Stomach smooth muscle (tissue), 2 donors: Measurements from ENCODE around the gene CFAP97D2.

Experiments used
- H3K27ac ChIP-seq: one replicate; pipeline ENCODE4 v1.7.0; 2013; ENCODE audit warnings: mild to moderate bottlenecking, low read length, inconsistent platforms
- H3K27me3 ChIP-seq, 2 donors: one replicate each; pipeline ENCODE4 v1.7.0; 2013; ENCODE audit warnings: low read length in 2 of 2; ENCODE audit not compliant: insufficient read depth in 2 of 2, control insufficient read depth in 1 of 2
- H3K36me3 ChIP-seq, 2 donors: one replicate each; pipeline ENCODE4 v1.7.0; 2013; ENCODE audit warnings: low read length in 2 of 2; ENCODE audit not compliant: control insufficient read depth in 2 of 2, insufficient read depth in 2 of 2
- H3K4me1 ChIP-seq: one replicate; pipeline ENCODE4 v1.7.0; 2013; ENCODE audit warnings: low read length; ENCODE audit not compliant: control insufficient read depth, insufficient read depth
- H3K4me3 ChIP-seq, 2 donors: one replicate each; pipeline ENCODE4 v1.7.0; 2013; ENCODE audit warnings: low read length in 2 of 2
- H3K9ac ChIP-seq, 2 donors: one replicate each; pipeline ENCODE4 v1.7.0; 2013; ENCODE audit warnings: low read length in 2 of 2, mild to moderate bottlenecking in 1 of 2
- H3K9me3 ChIP-seq, 2 donors: one replicate each; pipeline ENCODE4 v1.7.0; 2013; ENCODE audit warnings: low read length in 2 of 2; ENCODE audit not compliant: control insufficient read depth in 2 of 2
- donor health status: healthy.
- donor health status: Pancreatic carcinoma.

CFAP97D2 gene

GRCh38 chr13:114202581-114202980, 23.5 kb downstream of the CFAP97D2 start:
- no peaks in the 10 kb centered on the region for H3K9me3 ChIP-seq
- no peak overlapping the region for H3K27ac ChIP-seq
- H3K4me1 ChIP-seq, result no peaks in the 10 kb centered on the region
- no peak overlapping the region for H3K4me3 ChIP-seq
- no peak overlapping the region for H3K9ac ChIP-seq
- H3K36me3 ChIP-seq, result no peaks in the 10 kb centered on the region
- H3K27me3 ChIP-seq, result peaks cover 16 to 18% of the 10 kb centered on the region in 2 donors

- no peak overlapping the region for H3K27ac ChIP-seq
- no peak overlapping the region for H3K4me3 ChIP-seq
- H3K9me3 ChIP-seq, result no peaks in the 10 kb centered on the region
- H3K36me3 ChIP-seq, result no peaks in the 10 kb centered on the region
- no peaks in the 10 kb centered on the region for H3K4me1 ChIP-seq
- no peak overlapping the region for H3K9ac ChIP-seq
- peaks cover 13 to 17% of the 10 kb centered on the region in 2 donors for H3K27me3 ChIP-seq
Observed at GRCh38 chr13:114203536-114203935, 24.5 kb downstream of the CFAP97D2 start.

DNA sequence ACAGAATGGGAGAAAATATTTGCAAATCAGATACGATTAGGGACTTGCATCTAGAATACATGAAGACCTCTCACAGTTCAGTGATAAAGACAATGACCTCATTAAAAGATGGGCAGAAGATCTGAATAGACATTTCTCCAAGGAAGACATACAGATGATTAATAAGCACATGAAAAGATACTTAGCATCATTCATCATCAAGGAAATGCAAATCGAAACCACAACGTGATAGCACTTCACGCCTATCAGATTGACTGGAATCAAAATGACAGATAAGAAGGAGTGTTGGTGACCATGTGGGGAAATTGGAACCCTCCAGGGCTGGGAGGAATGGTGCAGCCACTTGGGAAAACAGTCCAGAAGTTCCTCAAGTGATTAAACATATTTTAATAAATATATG, 25.8 kb downstream of the CFAP97D2 start:
- Histone ChIP-seq H3K27ac (no peak overlapping the region), H3K36me3 (no peaks in the 10 kb centered on the region), H3K9me3 (no peaks in the 10 kb centered on the region), H3K27me3 (peaks cover 10 to 17% of the 10 kb centered on the region in 2 donors), H3K9ac (no peak overlapping the region), H3K4me1 (no peaks in the 10 kb centered on the region), H3K4me3 (no peak overlapping the region)

- H3K4me3 ChIP-seq, result no peak overlapping the region
- H3K9ac ChIP-seq, result no peak overlapping the region
- H3K36me3 ChIP-seq, result no peaks in the 10 kb centered on the region
- no peaks in the 10 kb centered on the region for H3K27me3 ChIP-seq
- H3K4me1 ChIP-seq, result no peaks in the 10 kb centered on the region
- no peak overlapping the region for H3K27ac ChIP-seq
- no peaks in the 10 kb centered on the region for H3K9me3 ChIP-seq
Observed at GRCh38 chr13:114208134-114208533, 29.1 kb downstream of the CFAP97D2 start.

GRCh38 chr13:114211446-114212157, 32.5 kb downstream of the CFAP97D2 start:
- peaks cover 0 to 2% of the 10 kb centered on the region in 2 donors for H3K27me3 ChIP-seq

GRCh38 chr13:114212158-114212495, 33.1 kb downstream of the CFAP97D2 start:
- no peaks in the 10 kb centered on the region for H3K36me3 ChIP-seq
- no peaks in the 10 kb centered on the region for H3K9me3 ChIP-seq
- H3K4me1 ChIP-seq, result no peaks in the 10 kb centered on the region
- H3K27ac ChIP-seq, result no peak overlapping the region
- H3K27me3 ChIP-seq, result peaks cover 0 to 2% of the 10 kb centered on the region in 2 donors
- no peak overlapping the region for H3K4me3 ChIP-seq
- H3K9ac ChIP-seq, result no peak overlapping the region

More at GRCh38 chr13:114211446-114212157, 32.5 kb downstream of the CFAP97D2 start:
- no peaks in the 10 kb centered on the region for H3K4me1 ChIP-seq
- H3K4me3 ChIP-seq, result no peak overlapping the region
- H3K27ac ChIP-seq, result no peak overlapping the region
- H3K36me3 ChIP-seq, result no peaks in the 10 kb centered on the region
- H3K9me3 ChIP-seq, result no peaks in the 10 kb centered on the region
- no peak overlapping the region for H3K9ac ChIP-seq

- no peak overlapping the region for H3K9ac ChIP-seq
- no peaks in the 10 kb centered on the region for H3K36me3 ChIP-seq
- no peak overlapping the region for H3K4me3 ChIP-seq
- H3K4me1 ChIP-seq, result no peaks in the 10 kb centered on the region
- no peak overlapping the region for H3K27ac ChIP-seq
- H3K27me3 ChIP-seq, result peaks cover 0 to 2% of the 10 kb centered on the region in 2 donors
- H3K9me3 ChIP-seq, result no peaks in the 10 kb centered on the region
Observed at GRCh38 chr13:114213980-114214379, 34.9 kb downstream of the CFAP97D2 start.

GRCh38 chr13:114219392-114219791, 40.3 kb downstream of the CFAP97D2 start:
- H3K4me1 ChIP-seq, result no peaks in the 10 kb centered on the region
- H3K9me3 ChIP-seq, result no peaks in the 10 kb centered on the region
- H3K9ac ChIP-seq, result no peak overlapping the region
- no peaks in the 10 kb centered on the region for H3K36me3 ChIP-seq
- H3K4me3 ChIP-seq, result no peak overlapping the region
- no peak overlapping the region for H3K27ac ChIP-seq
- H3K27me3 ChIP-seq, result peaks cover 0 to 2% of the 10 kb centered on the region in 2 donors

- Histone ChIP-seq H3K9me3 (no peaks in the 10 kb centered on the region), H3K9ac (no peak overlapping the region), H3K27me3 (peaks cover 0 to 2% of the 10 kb centered on the region in 2 donors), H3K4me3 (no peak overlapping the region), H3K27ac (no peak overlapping the region), H3K36me3 (no peaks in the 10 kb centered on the region), H3K4me1 (peaks cover 7% of the 10 kb centered on the region)
Observed at GRCh38 chr13:114222461-114222968, 43.5 kb downstream of the CFAP97D2 start.

GRCh38 chr13:114224201-114224600, 45.1 kb downstream of the CFAP97D2 start:
- Histone ChIP-seq H3K4me3 (no peak overlapping the region), H3K9me3 (no peaks in the 10 kb centered on the region), H3K9ac (no peak overlapping the region), H3K4me1 (peaks cover 7% of the 10 kb centered on the region), H3K36me3 (no peaks in the 10 kb centered on the region), H3K27ac (no peak overlapping the region), H3K27me3 (peaks cover 3 to 9% of the 10 kb centered on the region in 2 donors)

DNA sequence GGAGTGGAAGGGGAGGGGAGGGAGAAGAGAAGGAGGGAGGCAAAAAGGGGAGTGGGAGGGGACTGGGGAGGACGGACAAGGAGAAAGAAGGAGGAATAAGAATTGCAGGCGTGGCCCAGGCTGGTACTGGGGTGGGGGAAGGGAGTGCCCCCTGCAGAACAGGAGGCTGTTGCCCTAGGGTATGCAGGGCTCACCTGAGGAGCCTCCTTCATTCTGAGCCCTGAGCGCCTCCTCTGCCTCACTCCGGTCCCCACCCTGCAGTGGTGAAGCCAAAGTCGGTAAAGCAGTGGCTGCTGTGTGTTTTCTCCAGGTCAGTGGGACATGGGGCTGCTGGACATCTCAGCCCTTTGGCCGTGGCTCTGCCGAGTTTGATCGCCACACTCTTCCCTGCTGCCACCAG, 46.6 kb downstream of the CFAP97D2 start:
- H3K27me3 ChIP-seq, result peaks cover 5 to 10% of the 10 kb centered on the region in 2 donors
- peaks cover 7% of the 10 kb centered on the region for H3K4me1 ChIP-seq
- no peaks in the 10 kb centered on the region for H3K9me3 ChIP-seq
- H3K9ac ChIP-seq, result no peak overlapping the region
- no peak overlapping the region for H3K4me3 ChIP-seq
- H3K36me3 ChIP-seq, result no peaks in the 10 kb centered on the region
- no peak overlapping the region for H3K27ac ChIP-seq
